ENCODE data around the gene SLC51A.
"Not testable (repeated sequence)": the region's sequence is repeated elsewhere in the genome, so short reads cannot be mapped to it uniquely, and the experiment has no call there.

The SLC51A gene

GRCh38 chr3:196216089-196216564 lies at the start of gene SLC51A:
TSS of gene SLC51A (plus strand) at chr3:196216534. CDS start at chr3:196216713, 179 bp downstream.
- DNase-seq (ENCODE audit: low read depth in 2 of 2): no peak

- DNase-seq (ENCODE audit: low read depth in 2 of 2): no peak
Observed at GRCh38 chr3:196166741-196167140, 49.6 kb upstream of the SLC51A start.

GRCh38 chr3:196168808-196169391 lies 47.4 kb upstream of the SLC51A start:
- DNase-seq (ENCODE audit: low read depth in 2 of 2): no peak

DNA sequence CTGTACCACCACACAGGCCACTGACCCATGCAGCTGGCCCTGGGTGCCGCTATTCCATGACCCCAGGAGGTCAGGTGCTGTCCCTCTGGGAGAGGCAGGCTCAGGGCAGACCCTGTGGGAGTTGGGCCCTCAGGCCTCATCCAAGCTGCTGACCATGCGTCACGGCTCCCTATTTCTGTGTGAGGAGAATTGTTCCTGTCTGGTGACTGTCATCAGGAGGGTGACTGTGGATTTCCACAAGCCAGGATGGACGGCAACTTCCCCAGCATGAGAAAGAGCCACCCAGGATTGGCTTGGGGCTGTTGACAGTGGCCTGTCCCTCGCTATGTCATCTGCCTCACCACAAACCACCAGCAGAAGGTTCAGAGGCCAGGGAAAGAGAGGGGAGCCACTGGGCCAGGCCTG lies 46.5 kb upstream of the SLC51A start:
- DNase-seq (ENCODE audit: low read depth in 2 of 2): no peak

DNA sequence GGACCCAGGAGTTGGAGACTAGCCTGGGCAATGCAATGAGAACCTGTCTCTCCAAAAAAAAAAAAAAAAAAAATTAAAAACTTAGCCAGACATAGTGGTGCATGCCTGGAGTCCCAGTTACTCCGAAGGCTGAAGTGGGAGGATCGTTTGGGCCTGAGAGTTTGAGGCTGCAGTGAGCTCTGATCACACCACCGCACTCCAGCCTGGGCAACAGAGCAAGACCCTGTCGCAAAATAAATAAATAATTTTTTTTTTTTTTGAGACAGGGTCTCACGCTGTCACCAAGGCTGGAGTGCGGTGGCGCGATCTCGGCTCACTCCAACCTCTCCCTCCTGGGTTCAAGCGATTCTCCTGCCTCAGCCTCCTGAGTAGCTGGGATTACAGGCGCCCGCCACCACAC lies 46.0 kb upstream of the SLC51A start:
- DNase-seq (ENCODE audit: low read depth in 2 of 2): not testable (repeated sequence)

- no peak for DNase-seq (ENCODE audit: low read depth in 2 of 2)
Observed at GRCh38 chr3:196174652-196175051, 41.7 kb upstream of the SLC51A start.

- no peak for DNase-seq (ENCODE audit: low read depth in 2 of 2)
Observed at GRCh38 chr3:196175116-196175625, 41.2 kb upstream of the SLC51A start.

DNA sequence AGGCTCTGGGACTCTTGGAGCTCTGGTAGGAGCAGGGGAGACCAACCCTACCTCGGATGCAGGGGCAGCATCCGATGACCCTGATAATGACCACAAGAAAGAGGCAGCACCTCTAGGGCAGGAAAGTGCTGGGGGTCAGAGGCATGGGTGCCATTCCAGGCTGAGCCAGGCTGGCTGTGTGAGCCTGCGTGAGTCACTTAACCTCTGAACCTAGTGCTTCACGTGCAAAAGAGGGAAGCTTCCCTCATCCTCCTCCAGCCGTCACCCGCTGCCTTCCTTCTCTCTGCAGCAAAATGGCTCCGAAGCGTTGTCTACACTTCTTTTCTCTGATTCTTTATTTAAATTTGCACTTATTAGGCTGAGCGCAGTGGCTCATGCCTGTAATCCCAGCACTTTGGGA lies 40.6 kb upstream of the SLC51A start:
- DNase-seq (ENCODE audit: low read depth in 2 of 2): no peak

DNA sequence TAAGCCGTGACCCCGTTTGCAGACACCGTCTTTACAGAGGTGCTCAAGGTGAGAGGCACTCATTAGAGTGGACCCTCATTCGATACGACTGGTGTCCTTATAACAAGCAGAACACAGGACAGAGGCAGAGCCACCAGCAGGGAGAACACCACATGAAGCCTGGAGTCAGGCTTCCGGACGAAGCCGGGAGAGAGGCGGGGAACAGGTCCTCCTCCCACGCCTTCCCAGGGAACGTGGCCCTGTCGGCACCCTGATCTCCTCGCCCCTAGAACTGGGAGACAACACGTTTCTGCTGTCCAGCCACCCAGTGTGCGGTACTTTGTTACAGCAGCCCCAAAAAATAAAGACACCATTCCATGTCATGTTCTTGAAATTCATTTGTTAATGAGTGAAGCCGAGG lies 38.8 kb upstream of the SLC51A start:
- no peak for DNase-seq (ENCODE audit: low read depth in 2 of 2)

DNA sequence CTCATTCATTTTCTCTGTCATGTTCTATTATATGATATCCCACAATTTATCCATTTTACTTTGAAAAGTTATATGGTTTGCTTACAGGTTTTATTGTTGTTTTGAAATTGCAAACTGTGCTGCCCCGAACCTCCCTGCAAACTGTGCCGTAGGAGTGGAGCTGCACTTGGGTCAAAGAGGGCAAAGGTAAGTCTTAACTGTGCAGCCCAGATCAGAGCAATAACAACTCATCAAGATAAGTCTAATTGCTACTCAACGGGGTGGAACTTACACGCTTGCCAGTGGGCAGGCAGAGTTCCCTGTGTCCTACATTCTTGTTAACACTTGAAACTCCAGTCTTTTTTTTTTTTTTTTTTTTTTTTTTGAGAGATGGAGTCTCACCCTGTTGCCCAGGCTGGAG lies 38.4 kb upstream of the SLC51A start:
- DNase-seq (ENCODE audit: low read depth in 2 of 2): no peak

DNA sequence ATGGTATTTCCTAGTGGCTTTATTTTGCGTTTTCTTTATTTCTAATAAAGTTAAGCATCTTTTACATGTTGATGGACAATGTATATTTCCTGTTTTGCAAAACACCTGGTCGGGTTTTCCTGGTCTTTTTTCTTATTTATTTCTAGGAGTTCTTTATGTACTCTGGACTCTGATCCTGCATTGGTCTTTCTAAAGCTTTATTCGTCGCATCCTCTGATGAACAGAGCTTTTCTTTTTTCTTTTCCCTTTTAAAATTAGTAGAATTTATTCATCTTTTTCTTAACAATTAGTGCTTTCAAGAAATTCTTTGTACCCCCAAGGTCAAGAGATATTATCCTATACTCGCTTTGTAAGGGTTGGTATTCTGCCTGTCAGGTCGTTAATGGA lies 37.3 kb upstream of the SLC51A start:
- DNase-seq (ENCODE audit: low read depth in 2 of 2): no peak

- peak; percentile 73 to 85 for DNase-seq (ENCODE audit: low read depth in 2 of 2)
Observed at GRCh38 chr3:196179380-196180308, 36.7 kb upstream of the SLC51A start.

GRCh38 chr3:196180346-196180745 lies 36.0 kb upstream of the SLC51A start:
- DNase-seq (ENCODE audit: low read depth in 2 of 2): no peak

DNA sequence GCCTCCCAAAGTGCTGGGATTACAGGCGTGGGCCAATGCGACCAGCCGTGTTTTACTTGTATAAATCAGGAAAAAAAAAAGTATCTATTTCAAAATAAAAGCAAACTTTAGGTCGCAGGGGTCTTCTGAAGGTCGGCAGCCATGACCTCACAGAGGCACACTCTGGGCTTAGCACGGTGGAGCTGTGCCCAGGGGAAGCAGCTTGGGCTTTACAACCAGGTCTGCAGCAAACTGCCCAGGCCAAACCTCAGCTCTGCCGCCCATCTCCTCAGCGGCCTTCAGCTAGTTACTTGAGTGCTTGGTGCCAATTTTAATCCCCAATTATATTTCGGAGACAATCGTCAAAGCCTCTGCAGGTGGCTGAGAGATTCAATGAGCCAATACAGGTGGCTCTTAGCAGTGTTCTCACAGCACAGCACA lies 35.2 kb upstream of the SLC51A start:
- DNase-seq (ENCODE audit: low read depth in 2 of 2): no peak

DNA sequence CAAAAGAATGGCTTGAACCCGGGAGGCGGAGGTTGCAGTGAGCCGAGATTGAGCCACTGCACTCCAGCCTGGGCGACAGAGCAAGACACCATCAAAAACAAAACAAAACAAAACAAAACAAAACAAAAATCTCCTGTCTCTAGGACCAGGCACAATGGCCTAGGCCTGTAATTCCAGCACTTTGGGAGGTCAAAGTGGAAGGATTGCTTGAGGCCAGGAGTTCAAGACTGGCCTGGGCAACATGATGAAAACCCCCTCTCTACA lies 32.2 kb upstream of the SLC51A start:
- DNase-seq (ENCODE audit: low read depth in 2 of 2): not testable (repeated sequence)

DNA sequence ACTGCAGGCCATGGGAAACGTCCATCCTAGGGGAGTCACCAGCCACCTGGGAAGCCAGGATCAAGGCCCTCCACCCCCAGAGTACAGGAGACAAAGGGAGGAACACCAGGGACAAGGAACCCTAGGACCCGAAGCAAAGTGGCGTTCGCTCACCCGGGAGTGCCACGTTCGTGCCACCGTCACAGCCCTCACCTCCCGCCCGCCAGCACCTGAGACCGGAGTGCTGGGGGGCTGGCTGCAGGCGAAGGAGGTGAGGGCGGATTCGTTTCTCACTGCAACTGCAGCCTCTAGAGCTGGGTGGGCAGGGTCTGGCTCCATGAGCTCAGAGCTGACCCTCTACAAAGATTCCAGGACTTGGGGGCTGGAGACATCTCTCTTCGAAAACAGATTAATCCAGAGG lies 31.5 kb upstream of the SLC51A start:
- no peak for DNase-seq (ENCODE audit: low read depth in 2 of 2)

DNA sequence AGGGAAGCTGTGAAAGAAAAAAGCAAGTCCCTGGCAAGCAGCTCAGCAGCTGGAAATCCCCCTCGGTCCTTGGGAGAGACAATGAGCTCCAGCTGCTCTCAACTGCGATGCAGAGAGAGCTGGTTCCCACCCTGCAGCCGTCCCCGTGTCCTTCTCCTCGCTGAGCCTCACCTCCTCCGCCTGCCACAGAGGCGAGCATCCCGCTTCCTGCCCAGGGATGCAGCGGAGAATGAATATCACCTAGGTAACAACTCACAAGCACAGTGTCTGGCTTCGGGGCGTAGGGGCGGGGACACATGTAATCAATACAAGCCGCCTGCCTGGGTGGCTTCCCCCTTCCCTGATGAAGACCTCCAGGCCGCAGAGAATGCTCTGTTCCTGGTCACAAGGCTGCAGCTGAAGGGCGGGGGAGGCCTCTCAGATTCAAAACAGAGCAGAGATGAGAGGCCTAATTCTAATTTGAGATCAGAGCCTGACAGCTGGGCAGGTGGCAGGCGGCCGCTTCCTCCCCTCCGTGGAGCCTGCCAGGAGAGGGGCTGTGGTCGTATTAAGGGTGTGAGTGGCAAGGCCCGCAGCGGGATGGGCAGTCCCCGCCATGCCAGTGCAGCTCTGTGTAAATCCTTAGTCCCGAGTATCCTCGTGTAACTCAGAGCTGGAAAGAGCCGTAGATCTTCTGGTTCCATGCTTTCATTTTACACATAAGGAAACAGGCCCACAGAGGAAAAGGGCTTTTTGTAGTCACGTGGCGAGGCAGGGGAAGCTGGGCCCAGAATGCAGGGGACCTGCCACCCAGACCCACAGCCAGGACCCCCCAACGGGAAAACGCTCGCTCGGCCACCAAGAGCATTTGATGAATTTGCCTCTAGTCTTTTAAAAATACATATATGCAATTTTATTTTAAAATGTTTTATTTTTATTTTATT lies 29.4 kb upstream of the SLC51A start:
- no peak for DNase-seq (ENCODE audit: low read depth in 2 of 2)

GRCh38 chr3:196189566-196190347 lies 26.6 kb upstream of the SLC51A start:
- DNase-seq (ENCODE audit: low read depth in 2 of 2): no peak

GRCh38 chr3:196192036-196192523 lies 24.3 kb upstream of the SLC51A start:
- no peak for DNase-seq (ENCODE audit: low read depth in 2 of 2)

DNA sequence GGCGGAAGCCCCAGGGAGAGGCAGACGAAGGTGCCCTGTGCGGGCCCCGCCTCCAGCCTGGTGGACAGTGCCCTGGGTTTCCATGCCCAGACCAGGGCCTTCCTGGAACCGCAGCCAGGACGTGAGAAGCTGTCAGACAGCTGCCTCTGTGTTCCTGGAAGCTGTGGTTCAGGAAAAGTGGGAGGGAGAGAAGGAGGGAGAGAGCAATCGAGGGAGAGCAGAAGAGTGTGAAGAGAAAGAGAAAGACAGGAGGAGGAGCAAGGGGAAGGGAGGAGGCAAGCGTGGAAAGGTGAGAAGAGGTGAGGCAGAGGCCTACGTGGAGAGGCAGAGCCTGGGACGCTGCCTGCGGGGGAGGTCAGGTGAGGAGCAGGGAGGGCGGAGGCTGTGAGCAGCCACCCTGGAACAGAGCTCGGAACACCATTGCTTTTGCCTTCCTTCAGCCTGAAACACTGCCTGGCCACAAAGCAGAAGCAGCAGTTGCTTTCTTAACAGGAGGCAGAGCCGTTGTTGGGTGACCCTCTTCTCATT lies 23.7 kb upstream of the SLC51A start:
- no peak for DNase-seq (ENCODE audit: low read depth in 2 of 2)
